K562 (cell line): ENCODE measurements around the gene PIK3CB. TPM values are rescaled to one million over a fixed set of nuclear protein-coding genes. Genes with fewer than 3 reads are reported as not detected.

ENCODE experiments used
- CAMTA2 ChIP-seq: fragments of 250-450 bp; sonication (Bioruptor Pico); conservative IDR thresholded peaks from 2 replicates; pipeline ENCODE4 v1.5.1; 2022
- CHD1 ChIP-seq: fragments of 200-600 bp; sonication (generic); IDR thresholded peaks from one replicate; pipeline ENCODE4 v1.6.1; 2012; ENCODE audit warnings: mild to moderate bottlenecking, moderate library complexity, low read length, inconsistent platforms
- NCOA1 ChIP-seq: fragments of 450-650 bp; IDR thresholded peaks from 2 replicates; pipeline ENCODE4 v1.6.1; 2016; ENCODE audit warnings: low read depth
- PHF8 ChIP-seq: fragments of 200-600 bp; sonication (generic); IDR thresholded peaks from 2 replicates; pipeline ENCODE4 v1.6.1; 2012; ENCODE audit warnings: mixed run types, mild to moderate bottlenecking, inconsistent platforms, low read length, moderate library complexity, borderline replicate concordance
- SLC30A9 ChIP-seq: fragments of 250-450 bp; sonication (Bioruptor Pico); IDR thresholded peaks from 2 replicates; pipeline ENCODE4 v1.8.0; 2022; ENCODE audit warnings: mild to moderate bottlenecking, moderate library complexity
- ZNF584 ChIP-seq: fragments of 200-800 bp; sonication (Bioruptor generic); IDR thresholded peaks from 2 replicates; pipeline ENCODE4 v1.6.1; 2016; ENCODE audit warnings: low read depth, mild to moderate bottlenecking, missing genetic modification characterization, missing compliant biosample characterization
- polyA plus RNA-seq, 8 experiments: library from polyadenylated mRNA; depleted of rRNA in 4 of 8; stranded (reverse) in 5 of 8; unstranded in 3 of 8; fragments of >200 nt; fragmentation: Nextera tagmentation in 2 of 8; fragmentation: Illumina TruSeq in 1 of 8; extraction: Ambion mirVana in 2 of 8; extraction: Trizol in 1 of 8; gene quantifications; 2 replicates each; pipeline versions ENCODE4 v1.2.1 to v1.2.3, GENCODE V29; 2011 to 2014; ENCODE audit warnings: inconsistent platforms in 1 of 8, missing spikeins in 1 of 8
- total RNA-seq, 7 experiments: library from RNA; depleted of rRNA in 6 of 7; stranded (reverse); fragments of >200 nt in 6 of 7; fragmentation: Illumina TruSeq in 2 of 7; extraction: Trizol in 2 of 7; gene quantifications; 2 replicates each; pipeline versions ENCODE4 v1.2.1 to v1.2.3, GENCODE V29; 2011 to 2021; ENCODE audit warnings: low replicate concordance in 1 of 7
- TF ChIP-seq, protein P1 (sequence below): sonication (generic); formaldehyde crosslinking; IDR thresholded peaks from 2 replicates; pipeline ENCODE4 v1.8.0; 2022; ENCODE audit warnings: mild to moderate bottlenecking, missing genetic modification reagents
- TF ChIP-seq, protein P2 (sequence below): sonication (generic); formaldehyde crosslinking; IDR thresholded peaks from 2 replicates; pipeline ENCODE4 v1.8.1; 2023; ENCODE audit warnings: mild to moderate bottlenecking, missing genetic modification reagents
- TF ChIP-seq, protein P3 (sequence below): fragments of 450-650 bp; formaldehyde crosslinking; IDR thresholded peaks from 2 replicates; pipeline ENCODE4 v1.4.0; 2022; ENCODE audit warnings: missing genetic modification characterization

Gene PIK3CB
- total and polyA plus RNA-seq, 9 of the 15 experiments (the other 6 are each of a cell fraction or from before 2014, with no cell fraction given), result 15.3 to 62.6 (median 28.3) TPM

DNA sequence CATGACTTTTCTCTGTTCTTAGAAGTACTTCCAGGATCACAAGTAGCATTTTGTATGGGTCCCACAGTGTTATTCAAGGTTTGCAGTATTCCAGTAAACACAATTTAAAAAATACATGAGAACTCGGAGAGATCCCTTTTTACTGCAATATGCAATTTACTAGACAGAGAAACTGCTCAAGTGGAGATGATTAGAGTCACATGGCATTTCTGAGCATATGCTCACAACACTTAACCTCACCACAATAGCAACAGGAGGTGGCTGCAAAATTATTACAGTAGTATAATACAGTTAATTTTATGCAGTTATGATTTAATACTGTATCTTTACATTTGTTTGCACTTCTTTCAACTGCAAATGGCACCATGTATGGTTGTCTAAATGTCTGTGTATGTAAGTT, 87.5 kb downstream of the PIK3CB start (continued):
- TF ChIP-seq, protein P1, sequence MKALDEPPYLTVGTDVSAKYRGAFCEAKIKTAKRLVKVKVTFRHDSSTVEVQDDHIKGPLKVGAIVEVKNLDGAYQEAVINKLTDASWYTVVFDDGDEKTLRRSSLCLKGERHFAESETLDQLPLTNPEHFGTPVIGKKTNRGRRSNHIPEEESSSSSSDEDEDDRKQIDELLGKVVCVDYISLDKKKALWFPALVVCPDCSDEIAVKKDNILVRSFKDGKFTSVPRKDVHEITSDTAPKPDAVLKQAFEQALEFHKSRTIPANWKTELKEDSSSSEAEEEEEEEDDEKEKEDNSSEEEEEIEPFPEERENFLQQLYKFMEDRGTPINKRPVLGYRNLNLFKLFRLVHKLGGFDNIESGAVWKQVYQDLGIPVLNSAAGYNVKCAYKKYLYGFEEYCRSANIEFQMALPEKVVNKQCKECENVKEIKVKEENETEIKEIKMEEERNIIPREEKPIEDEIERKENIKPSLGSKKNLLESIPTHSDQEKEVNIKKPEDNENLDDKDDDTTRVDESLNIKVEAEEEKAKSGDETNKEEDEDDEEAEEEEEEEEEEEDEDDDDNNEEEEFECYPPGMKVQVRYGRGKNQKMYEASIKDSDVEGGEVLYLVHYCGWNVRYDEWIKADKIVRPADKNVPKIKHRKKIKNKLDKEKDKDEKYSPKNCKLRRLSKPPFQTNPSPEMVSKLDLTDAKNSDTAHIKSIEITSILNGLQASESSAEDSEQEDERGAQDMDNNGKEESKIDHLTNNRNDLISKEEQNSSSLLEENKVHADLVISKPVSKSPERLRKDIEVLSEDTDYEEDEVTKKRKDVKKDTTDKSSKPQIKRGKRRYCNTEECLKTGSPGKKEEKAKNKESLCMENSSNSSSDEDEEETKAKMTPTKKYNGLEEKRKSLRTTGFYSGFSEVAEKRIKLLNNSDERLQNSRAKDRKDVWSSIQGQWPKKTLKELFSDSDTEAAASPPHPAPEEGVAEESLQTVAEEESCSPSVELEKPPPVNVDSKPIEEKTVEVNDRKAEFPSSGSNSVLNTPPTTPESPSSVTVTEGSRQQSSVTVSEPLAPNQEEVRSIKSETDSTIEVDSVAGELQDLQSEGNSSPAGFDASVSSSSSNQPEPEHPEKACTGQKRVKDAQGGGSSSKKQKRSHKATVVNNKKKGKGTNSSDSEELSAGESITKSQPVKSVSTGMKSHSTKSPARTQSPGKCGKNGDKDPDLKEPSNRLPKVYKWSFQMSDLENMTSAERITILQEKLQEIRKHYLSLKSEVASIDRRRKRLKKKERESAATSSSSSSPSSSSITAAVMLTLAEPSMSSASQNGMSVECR (CRISPR knock-in tag), result no peak
- TF ChIP-seq PHF8 (no peak), ZNF584 (CRISPR knock-in tag) (no peak), CHD1 (no peak), SLC30A9 (CRISPR knock-in tag) (no peak), CAMTA2 (CRISPR knock-in tag) (no peak), NCOA1 (no peak)
- TF ChIP-seq, protein P2, sequence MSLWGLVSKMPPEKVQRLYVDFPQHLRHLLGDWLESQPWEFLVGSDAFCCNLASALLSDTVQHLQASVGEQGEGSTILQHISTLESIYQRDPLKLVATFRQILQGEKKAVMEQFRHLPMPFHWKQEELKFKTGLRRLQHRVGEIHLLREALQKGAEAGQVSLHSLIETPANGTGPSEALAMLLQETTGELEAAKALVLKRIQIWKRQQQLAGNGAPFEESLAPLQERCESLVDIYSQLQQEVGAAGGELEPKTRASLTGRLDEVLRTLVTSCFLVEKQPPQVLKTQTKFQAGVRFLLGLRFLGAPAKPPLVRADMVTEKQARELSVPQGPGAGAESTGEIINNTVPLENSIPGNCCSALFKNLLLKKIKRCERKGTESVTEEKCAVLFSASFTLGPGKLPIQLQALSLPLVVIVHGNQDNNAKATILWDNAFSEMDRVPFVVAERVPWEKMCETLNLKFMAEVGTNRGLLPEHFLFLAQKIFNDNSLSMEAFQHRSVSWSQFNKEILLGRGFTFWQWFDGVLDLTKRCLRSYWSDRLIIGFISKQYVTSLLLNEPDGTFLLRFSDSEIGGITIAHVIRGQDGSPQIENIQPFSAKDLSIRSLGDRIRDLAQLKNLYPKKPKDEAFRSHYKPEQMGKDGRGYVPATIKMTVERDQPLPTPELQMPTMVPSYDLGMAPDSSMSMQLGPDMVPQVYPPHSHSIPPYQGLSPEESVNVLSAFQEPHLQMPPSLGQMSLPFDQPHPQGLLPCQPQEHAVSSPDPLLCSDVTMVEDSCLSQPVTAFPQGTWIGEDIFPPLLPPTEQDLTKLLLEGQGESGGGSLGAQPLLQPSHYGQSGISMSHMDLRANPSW, result no peak
- TF ChIP-seq, protein P3, sequence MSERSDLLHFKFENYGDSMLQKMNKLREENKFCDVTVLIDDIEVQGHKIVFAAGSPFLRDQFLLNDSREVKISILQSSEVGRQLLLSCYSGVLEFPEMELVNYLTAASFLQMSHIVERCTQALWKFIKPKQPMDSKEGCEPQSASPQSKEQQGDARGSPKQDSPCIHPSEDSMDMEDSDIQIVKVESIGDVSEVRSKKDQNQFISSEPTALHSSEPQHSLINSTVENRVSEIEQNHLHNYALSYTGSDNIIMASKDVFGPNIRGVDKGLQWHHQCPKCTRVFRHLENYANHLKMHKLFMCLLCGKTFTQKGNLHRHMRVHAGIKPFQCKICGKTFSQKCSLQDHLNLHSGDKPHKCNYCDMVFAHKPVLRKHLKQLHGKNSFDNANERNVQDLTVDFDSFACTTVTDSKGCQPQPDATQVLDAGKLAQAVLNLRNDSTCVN (CRISPR knock-in tag), result no peak
